Activated CD4-positive, alpha-beta T cell treated with anti-CD3 and anti-CD28 coated beads for 1 hour (primary cell): Measurements from ENCODE around the gene C16orf74.

Experiments
- DNase-seq: peaks from one replicate; pipeline ENCODE4 v3.0.0-alpha.2; 2020

C16orf74 gene

GRCh38 chr16:85689950-85690320 is 61.0 kb downstream of the C16orf74 start:
- no peak for DNase-seq

GRCh38 chr16:85689285-85689949 is 61.5 kb downstream of the C16orf74 start:
- no peak for DNase-seq

GRCh38 chr16:85688586-85689284 is 62.2 kb downstream of the C16orf74 start, which contains the start of gene GINS2:
TSS of gene GINS2 (minus strand) at chr16:85688954. CDS start at chr16:85688898, 56 bp downstream.
- peak; percentile 85 for DNase-seq

- DNase-seq = no peak
Measured at GRCh38 chr16:85687651-85688471, 63.0 kb downstream of the C16orf74 start.

GRCh38 chr16:85686912-85687591 is 63.8 kb downstream of the C16orf74 start:
- DNase-seq = no peak

GRCh38 chr16:85685251-85685650 is 65.6 kb downstream of the C16orf74 start:
- DNase-seq = no peak

GRCh38 chr16:85683363-85683762 is 67.5 kb downstream of the C16orf74 start:
- no peak for DNase-seq

GRCh38 chr16:85682516-85682915 is 68.4 kb downstream of the C16orf74 start:
- DNase-seq = no peak

- no peak for DNase-seq
Measured at GRCh38 chr16:85681255-85681654, 69.6 kb downstream of the C16orf74 start.

- DNase-seq = no peak
Measured at GRCh38 chr16:85680352-85680944, 70.4 kb downstream of the C16orf74 start.

- DNase-seq = no peak
Measured at GRCh38 chr16:85679870-85680269, 71.0 kb downstream of the C16orf74 start.

- DNase-seq = no peak
Measured at GRCh38 chr16:85678821-85679220, 72.1 kb downstream of the C16orf74 start.

GRCh38 chr16:85678016-85678415 is 72.9 kb downstream of the C16orf74 start:
- DNase-seq = no peak

GRCh38 chr16:85677383-85677967 is 73.4 kb downstream of the C16orf74 start:
- DNase-seq = no peak

GRCh38 chr16:85676466-85676865 is 74.4 kb downstream of the C16orf74 start:
- DNase-seq = no peak

GRCh38 chr16:85675251-85675874 is 75.5 kb downstream of the C16orf74 start:
- DNase-seq = no peak

- no peak for DNase-seq
Measured at GRCh38 chr16:85674828-85675227, 76.1 kb downstream of the C16orf74 start.

GRCh38 chr16:85674418-85674755 is 76.5 kb downstream of the C16orf74 start:
- DNase-seq = no peak

GRCh38 chr16:85673529-85674417 is 77.1 kb downstream of the C16orf74 start:
- DNase-seq = no peak

GRCh38 chr16:85670840-85671239 is 80.1 kb downstream of the C16orf74 start:
- DNase-seq = no peak
